ENCODE results near the gene KAZN. TPM values are rescaled to one million over a fixed set of nuclear protein-coding genes. Genes with fewer than 3 reads are reported as not detected.
A peak's percentile ranks its signal among the peaks of the same experiment; 100 is the strongest.

KAZN gene
- total and polyA plus RNA-seq, 2 of the 8 experiments (the other 6 are each of a cell fraction or from before 2014, with no cell fraction given): 3.7 to 11.8 TPM

DNA sequence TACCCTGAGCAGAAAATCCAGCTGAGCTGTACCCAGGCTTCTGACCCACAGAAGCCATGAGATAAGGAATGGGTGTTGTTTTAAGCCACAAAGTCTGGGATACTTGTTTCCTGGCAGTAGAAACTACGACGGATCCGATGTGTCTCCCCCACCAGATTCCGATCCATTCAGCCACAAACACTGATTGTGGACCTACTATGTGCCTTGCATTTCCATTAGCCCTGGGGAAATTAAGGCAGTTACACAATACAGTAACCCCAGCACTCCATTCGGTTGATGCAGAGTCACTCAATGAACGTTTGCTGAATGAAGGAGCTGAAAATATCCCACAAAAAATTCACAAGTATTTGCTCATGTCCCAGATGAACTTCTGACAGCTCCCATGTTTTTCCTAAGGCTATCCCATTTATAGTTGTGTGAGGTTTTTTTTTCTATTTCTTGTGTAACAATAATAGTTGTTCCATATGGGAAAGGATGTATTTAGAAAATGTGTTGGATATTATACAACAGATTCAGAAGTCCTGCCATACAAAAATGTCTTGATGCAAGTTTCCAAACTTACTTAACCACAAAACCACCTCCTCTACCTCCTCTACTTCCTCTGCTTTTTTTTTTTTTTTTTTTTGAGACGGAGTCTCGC lies 29.6 kb upstream of the KAZN start:
- Histone ChIP-seq H3K4me2 (ENCODE audit: insufficient read depth in 1 of 2, low read depth in 2 of 2, low read length in 2 of 2) (no peak overlapping the region), H2AK5ac (ENCODE audit: low read depth, low read length) (no peak overlapping the region), H3K23me2 (ENCODE audit: low read depth, low read length) (no peaks in the 10 kb centered on the region), H3K9ac (replicated peaks in 1 of 4; ENCODE audit: extremely low read depth in 1 of 4, low read depth in 3 of 4, low read length in 3 of 4) (no peak overlapping the region), H2BK120ac (replicated peaks; ENCODE audit: low read depth, low read length) (no peak overlapping the region), H4K8ac (ENCODE audit: extremely low read depth, insufficient read depth, low read length) (no peak overlapping the region), H2AFZ (ENCODE audit: low read length) (no peak overlapping the region), H4K20me1 (replicated peaks in 1 of 2; ENCODE audit: control insufficient read depth in 1 of 2, insufficient read depth in 2 of 2, low read length in 2 of 2) (no peaks in the 10 kb centered on the region), H3K36me3 (ENCODE audit: control insufficient read depth in 2 of 4, insufficient read depth in 4 of 4, low read length in 3 of 4) (no peaks in the 10 kb centered on the region), H3K79me1 (ENCODE audit: low read depth, low read length) (no peaks in the 10 kb centered on the region), H3K56ac (replicated peaks; ENCODE audit: insufficient read length, low read depth, low read length) (no peak overlapping the region), H2BK12ac (ENCODE audit: low read depth, low read length) (no peak overlapping the region), H2BK15ac (ENCODE audit: low read length) (no peak overlapping the region), H3K4me3 (ENCODE audit: extremely low read depth in 1 of 4, insufficient read depth in 2 of 4, low read depth in 3 of 4, low read length in 4 of 4) (no peak overlapping the region), H3K18ac (ENCODE audit: extremely low read depth, low read length) (no peak overlapping the region), H3K4me1 (replicated peaks in 1 of 4; ENCODE audit: control insufficient read depth in 3 of 4, insufficient read depth in 4 of 4, low read length in 3 of 4) (peaks cover 0 to 4% (median 0%) of the 10 kb centered on the region in 4 experiments; a peak in 2 of 7 replicates), H3K27me3 (replicated peaks in 1 of 4; ENCODE audit: control insufficient read depth in 3 of 4, extremely low read depth in 1 of 4, insufficient read depth in 3 of 4, low read length in 3 of 4) (no peaks in the 10 kb centered on the region), H4K5ac (ENCODE audit: insufficient read length, low read depth, low read length) (no peak overlapping the region), H3K9me3 (ENCODE audit: insufficient read depth in 2 of 2, low read depth in 1 of 2, low read length in 1 of 2) (no peaks in the 10 kb centered on the region), H2BK20ac (ENCODE audit: low read length) (no peak overlapping the region), H3K4ac (replicated peaks; ENCODE audit: insufficient read length, low read depth, low read length) (no peak overlapping the region), H3K23ac (ENCODE audit: insufficient read length) (no peak overlapping the region), H3K27ac (ENCODE audit: low read depth, low read length) (no peak overlapping the region), H3K79me2 (ENCODE audit: control insufficient read depth in 1 of 2, insufficient read depth in 2 of 2, low read length in 2 of 2) (no peaks in the 10 kb centered on the region), H4K91ac (replicated peaks; ENCODE audit: insufficient read length, low read length) (peak overlapping the region; percentile 81), H2BK5ac (ENCODE audit: low read depth, low read length) (no peak overlapping the region), H3K14ac (ENCODE audit: insufficient read length) (no peak overlapping the region)
- FAIRE-seq: peak; percentile 13
- WGBS, 2 experiments (ENCODE audit: extremely low coverage in 1 of 2, insufficient coverage in 1 of 2, insufficient read length in 1 of 2, insufficient replicate concordance in 2 of 2, low coverage in 1 of 2, low lambda C conversion rate in 2 of 2, missing lambda C conversion rate in 1 of 2): 94% methylated on average over 6 of the region's 8 CpGs; no CpG with 5 or more reads in 1 of the 2 experiments
- no peak for DNase-seq (ENCODE audit: low read depth in 1 of 2, low spot score in 2 of 2)
- CTCF ChIA-PET (ENCODE audit: partially characterized antibody): interaction anchor here (0.6 to 3.9 kb wide), 11 partner anchors 10 to 484 kb away, joined by 3 to 24 read pairs (median 5); no protein-coding TSS in a partner anchor
- POLR2A ChIA-PET (ENCODE audit: partially characterized antibody): no interaction called here
- no peak for TF ChIP-seq CTBP2 (IDR thresholded peaks at IDR 0.05; ENCODE audit: borderline replicate concordance, insufficient read depth, insufficient read length, low read length)
- TF ChIP-seq HDAC2 (IDR thresholded peaks at IDR 0.05; ENCODE audit: borderline replicate concordance in 1 of 2, low read depth in 2 of 2, low read length in 2 of 2): no peak
- TF ChIP-seq, protein P1, sequence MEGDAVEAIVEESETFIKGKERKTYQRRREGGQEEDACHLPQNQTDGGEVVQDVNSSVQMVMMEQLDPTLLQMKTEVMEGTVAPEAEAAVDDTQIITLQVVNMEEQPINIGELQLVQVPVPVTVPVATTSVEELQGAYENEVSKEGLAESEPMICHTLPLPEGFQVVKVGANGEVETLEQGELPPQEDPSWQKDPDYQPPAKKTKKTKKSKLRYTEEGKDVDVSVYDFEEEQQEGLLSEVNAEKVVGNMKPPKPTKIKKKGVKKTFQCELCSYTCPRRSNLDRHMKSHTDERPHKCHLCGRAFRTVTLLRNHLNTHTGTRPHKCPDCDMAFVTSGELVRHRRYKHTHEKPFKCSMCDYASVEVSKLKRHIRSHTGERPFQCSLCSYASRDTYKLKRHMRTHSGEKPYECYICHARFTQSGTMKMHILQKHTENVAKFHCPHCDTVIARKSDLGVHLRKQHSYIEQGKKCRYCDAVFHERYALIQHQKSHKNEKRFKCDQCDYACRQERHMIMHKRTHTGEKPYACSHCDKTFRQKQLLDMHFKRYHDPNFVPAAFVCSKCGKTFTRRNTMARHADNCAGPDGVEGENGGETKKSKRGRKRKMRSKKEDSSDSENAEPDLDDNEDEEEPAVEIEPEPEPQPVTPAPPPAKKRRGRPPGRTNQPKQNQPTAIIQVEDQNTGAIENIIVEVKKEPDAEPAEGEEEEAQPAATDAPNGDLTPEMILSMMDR (IDR thresholded peaks at IDR 0.05; ENCODE audit: control extremely low read depth in 1 of 3, insufficient read depth in 1 of 3, low read depth in 1 of 3, low read length in 3 of 3): no peak
- no peak for TF ChIP-seq NANOG (IDR thresholded peaks at IDR 0.05; ENCODE audit: insufficient read depth, low read depth, low read length, poor library complexity, severe bottlenecking)
- no peak for TF ChIP-seq JUN (IDR thresholded peaks at IDR 0.05; ENCODE audit: low read depth, low read length)
- no peak for TF ChIP-seq MAFK (IDR thresholded peaks at IDR 0.05; ENCODE audit: low read depth, low read length)
- TF ChIP-seq SP1 (IDR thresholded peaks at IDR 0.05; ENCODE audit: low read depth, low read length): no peak
- TF ChIP-seq SP2 (IDR thresholded peaks at IDR 0.05; ENCODE audit: low read length): no peak
- TF ChIP-seq, protein P2, sequence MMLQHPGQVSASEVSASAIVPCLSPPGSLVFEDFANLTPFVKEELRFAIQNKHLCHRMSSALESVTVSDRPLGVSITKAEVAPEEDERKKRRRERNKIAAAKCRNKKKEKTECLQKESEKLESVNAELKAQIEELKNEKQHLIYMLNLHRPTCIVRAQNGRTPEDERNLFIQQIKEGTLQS (IDR thresholded peaks at IDR 0.05; ENCODE audit: insufficient read depth, low read depth, low read length): no peak
- TF ChIP-seq POLR2AphosphoS5 (IDR thresholded peaks at IDR 0.05; ENCODE audit: low read depth, low read length): no peak
